MM.1S (cell line): ENCODE measurements around the gene CXCR3.
"Not testable (repeated sequence)": the region's sequence is repeated elsewhere in the genome, so short reads cannot be mapped to it uniquely, and the experiment has no call there.

Experiments
- DNase-seq: peaks from one replicate; pipeline ENCODE4 v3.0.0-alpha.2; 2015
- H2AFZ ChIP-seq: fragments of 300-600 bp; sonication (generic); 2 replicates; pipeline ENCODE4 v1.6.0; 2016; ENCODE audit warnings: antibody characterized with exemption, low read length
- H3F3A ChIP-seq: fragments of 300-600 bp; sonication (generic); 2 replicates; pipeline ENCODE4 v1.6.1; 2016; ENCODE audit warnings: mild to moderate bottlenecking, antibody characterized with exemption, low read length, moderate library complexity, mixed read lengths; ENCODE audit not compliant: insufficient read depth
- H3K27ac ChIP-seq: fragments of 300-600 bp; sonication (generic); 2 replicates; pipeline ENCODE4 v1.5.1; 2016; ENCODE audit warnings: mild to moderate bottlenecking, low read length
- H3K27me3 ChIP-seq: fragments of 300-600 bp; sonication (generic); replicated peaks from 2 replicates; pipeline ENCODE4 v1.6.0; 2016; ENCODE audit warnings: low read length; ENCODE audit not compliant: insufficient read depth
- H3K36me3 ChIP-seq: fragments of 300-600 bp; sonication (generic); replicated peaks from 2 replicates; pipeline ENCODE4 v1.6.1; 2016; ENCODE audit warnings: mild to moderate bottlenecking, low read length, mixed read lengths; ENCODE audit not compliant: insufficient read depth
- H3K4me1 ChIP-seq: fragments of 300-600 bp; sonication (generic); 2 replicates; pipeline ENCODE4 v1.6.1; 2016; ENCODE audit warnings: low read length, mixed read lengths
- H3K4me2 ChIP-seq: fragments of 300-600 bp; sonication (generic); 2 replicates; pipeline ENCODE4 v1.6.0; 2016; ENCODE audit warnings: low read depth, low read length
- H3K4me3 ChIP-seq: fragments of 300-600 bp; sonication (generic); 2 replicates; pipeline ENCODE4 v1.5.1; 2016; ENCODE audit warnings: low read length, mixed read lengths
- H3K79me2 ChIP-seq: fragments of 300-600 bp; sonication (generic); 2 replicates; pipeline ENCODE4 v1.6.1; 2016; ENCODE audit warnings: mixed run types, low read length, mixed read lengths
- H3K9ac ChIP-seq: fragments of 300-600 bp; sonication (generic); 2 replicates; pipeline ENCODE4 v1.6.1; 2016; ENCODE audit warnings: low read length, mixed read lengths
- H3K9me2 ChIP-seq: fragments of 300-600 bp; sonication (generic); replicated peaks from 2 replicates; pipeline ENCODE4 v1.6.1; 2016; ENCODE audit warnings: mild to moderate bottlenecking, low read length, mixed read lengths; ENCODE audit not compliant: insufficient read depth
- H3K9me3 ChIP-seq: fragments of 300-600 bp; sonication (generic); replicated peaks from 2 replicates; pipeline ENCODE4 v1.6.1; 2016; ENCODE audit warnings: mild to moderate bottlenecking, low read length, mixed read lengths; ENCODE audit not compliant: insufficient read depth
- H4K20me1 ChIP-seq: fragments of 300-600 bp; sonication (generic); 2 replicates; pipeline ENCODE4 v1.6.1; 2016; ENCODE audit warnings: mild to moderate bottlenecking, low read length, moderate library complexity, mixed read lengths; ENCODE audit not compliant: insufficient read depth
- CTCF ChIP-seq: fragments of 300-600 bp; sonication (generic); IDR thresholded peaks from 2 replicates; pipeline ENCODE4 v1.5.1; 2016; ENCODE audit warnings: antibody characterized with exemption, low read length, mixed read lengths
- EZH2 ChIP-seq: fragments of 300-600 bp; sonication (generic); optimal IDR thresholded peaks from 2 replicates; pipeline ENCODE3; 2017; ENCODE audit warnings: low read depth, mild to moderate bottlenecking, antibody characterized with exemption, low read length, mixed read lengths
- EZH2phosphoT487 ChIP-seq: fragments of 300-600 bp; sonication (generic); IDR thresholded peaks from 2 replicates; pipeline ENCODE4 v1.6.1; 2018; ENCODE audit warnings: antibody characterized with exemption, low read length

Gene CXCR3

GRCh38 chrX:71577682-71578081, 40.6 kb downstream of the CXCR3 start:
- no peaks in the 10 kb centered on the region for H3K4me1 ChIP-seq
- no peak overlapping the region for H3K27ac ChIP-seq
- 0 out of 2 replicates have a peak, but pooled peaks cover 8% of the 10 kb centered on the region for H3K36me3 ChIP-seq
- no peak overlapping the region for H3K4me3 ChIP-seq
- no peaks in the 10 kb centered on the region for H3F3A ChIP-seq
- no peaks in the 10 kb centered on the region for H4K20me1 ChIP-seq
- H2AFZ ChIP-seq = no peak overlapping the region
- no peaks in the 10 kb centered on the region for H3K9me3 ChIP-seq
- no peak overlapping the region for H3K4me2 ChIP-seq
- no peak overlapping the region for H3K9ac ChIP-seq
- TF ChIP-seq CTCF (no peak), EZH2phosphoT487 (no peak), EZH2 (no peak)
- H3K79me2 ChIP-seq = no peaks in the 10 kb centered on the region
- no peaks in the 10 kb centered on the region for H3K9me2 ChIP-seq
- H3K27me3 ChIP-seq = no peaks in the 10 kb centered on the region
- no peak for DNase-seq

- H3K9ac ChIP-seq = no peak overlapping the region
- no peaks in the 10 kb centered on the region for H4K20me1 ChIP-seq
- DNase-seq = no peak
- H3K4me3 ChIP-seq = no peak overlapping the region
- H3F3A ChIP-seq = no peaks in the 10 kb centered on the region
- no peaks in the 10 kb centered on the region for H3K27me3 ChIP-seq
- no peaks in the 10 kb centered on the region for H3K9me3 ChIP-seq
- no peak overlapping the region for H3K27ac ChIP-seq
- no peaks in the 10 kb centered on the region for H3K79me2 ChIP-seq
- H3K4me2 ChIP-seq = no peak overlapping the region
- 0 out of 2 replicates have a peak, but pooled peaks cover 8% of the 10 kb centered on the region for H3K36me3 ChIP-seq
- no peak overlapping the region for H2AFZ ChIP-seq
- TF ChIP-seq EZH2phosphoT487 (no peak), EZH2 (no peak), CTCF (no peak)
- no peaks in the 10 kb centered on the region for H3K9me2 ChIP-seq
- no peaks in the 10 kb centered on the region for H3K4me1 ChIP-seq
Measured at GRCh38 chrX:71573590-71573989, 44.7 kb downstream of the CXCR3 start.

- not testable (repeated sequence) for DNase-seq, H3K27me3 ChIP-seq, H3K9me2 ChIP-seq, H3K9ac ChIP-seq, H3K4me2 ChIP-seq, H3K4me3 ChIP-seq, H2AFZ ChIP-seq, H3K79me2 ChIP-seq, H3K4me1 ChIP-seq, H3F3A ChIP-seq, H4K20me1 ChIP-seq, H3K9me3 ChIP-seq, H3K27ac ChIP-seq
- H3K36me3 ChIP-seq = peaks cover 14% of the 10 kb centered on the region; the same call in 1 of the 2 replicates
Measured at GRCh38 chrX:71571390-71571789, 46.9 kb downstream of the CXCR3 start.
